ENCODE data around the gene ATXN1L.

DNA sequence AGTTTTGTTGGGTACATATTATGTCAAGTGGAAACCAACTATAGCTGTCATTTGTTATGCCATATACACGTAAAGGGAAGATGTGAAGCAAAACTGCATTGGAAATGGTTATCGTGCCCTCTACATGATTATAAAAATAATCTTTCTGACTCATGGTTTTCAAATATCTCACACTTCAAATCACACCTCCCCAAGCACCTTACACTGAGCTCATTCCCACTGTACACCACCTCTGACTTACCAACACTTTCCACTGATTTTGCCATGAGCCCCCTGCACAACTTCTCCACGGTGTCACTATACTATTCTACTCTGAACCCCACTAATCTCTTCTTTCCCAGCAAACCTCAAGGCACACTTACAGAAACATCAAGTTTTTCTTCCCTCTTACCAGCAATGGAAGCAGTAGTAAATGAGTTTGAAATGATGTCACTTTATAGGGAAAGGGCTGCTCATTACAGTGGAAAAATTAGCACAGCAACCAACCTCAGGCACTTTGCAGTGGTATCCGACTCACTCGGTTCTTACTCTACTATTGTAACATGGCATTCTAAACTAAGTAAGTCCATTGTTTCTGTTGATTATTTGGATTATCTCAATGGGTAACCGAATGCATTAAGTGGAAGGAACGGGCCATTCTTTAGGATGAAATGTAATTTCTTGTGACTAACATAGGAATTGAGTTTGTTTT, 19.5 kb downstream of the ATXN1L start:
- no peak for TF ChIP-seq SIN3A (IDR thresholded peaks at IDR 0.05; ENCODE audit: borderline replicate concordance, insufficient read depth, low read length)
- no peak for TF ChIP-seq TAF1 (IDR thresholded peaks at IDR 0.05; ENCODE audit: borderline replicate concordance, insufficient read depth, low read length)
- no peak for TF ChIP-seq REST (IDR thresholded peaks at IDR 0.05; ENCODE audit: insufficient read depth in 1 of 2, low read depth in 2 of 2, low read length in 2 of 2)
- TF ChIP-seq POLR2AphosphoS5 (IDR thresholded peaks at IDR 0.05; ENCODE audit: low read depth, low read length), result no peak

Measured in PFSK-1 (cell line).